Activated T-helper 1 cell treated with anti-CD3 and anti-CD28 coated beads, Interleukin-12 subunit alpha, Interleukin-12 subunit beta, Interleukin-2, Interleukin-4 antibody, amounts not matched to agents 30 ng/mL and 10 ng/mL and 1 ng/mL, durations not matched to agents 14 hours and 24 hours and 36 hours (primary cell): ENCODE measurements around the gene OBP2B. TPM values are rescaled to one million over a fixed set of nuclear protein-coding genes. Genes with fewer than 3 reads are reported as not detected.

Source experiments
- DNase-seq: peaks from one replicate; pipeline ENCODE4 v3.0.0; 2021; ENCODE audit warnings: low spot score
- H3K27ac Mint-ChIP-seq: one replicate; pipeline ENCODE4 v1.8.0; 2021; ENCODE audit warnings: mild to moderate bottlenecking, mixed read lengths
- H3K27me3 Mint-ChIP-seq: one replicate; pipeline ENCODE4 v1.8.0; 2022; ENCODE audit warnings: mild to moderate bottlenecking, moderate library complexity, mixed read lengths; ENCODE audit not compliant: insufficient read depth
- H3K36me3 Mint-ChIP-seq: one replicate; pipeline ENCODE4 v1.8.0; 2021; ENCODE audit warnings: low read depth, mixed read lengths
- H3K4me1 Mint-ChIP-seq: one replicate; pipeline ENCODE4 v1.8.0; 2021; ENCODE audit warnings: low read depth, mixed read lengths
- H3K4me3 Mint-ChIP-seq: one replicate; pipeline ENCODE4 v1.8.0; 2021; ENCODE audit warnings: mild to moderate bottlenecking, moderate library complexity, mixed read lengths
- H3K9me3 Mint-ChIP-seq: one replicate; pipeline ENCODE4 v1.8.0; 2021; ENCODE audit warnings: mixed read lengths
- intact Hi-C: fragments of 100-400 bp; cut with micrococcal nuclease; formaldehyde crosslinking; loops from one replicate; pipeline ENCODE4 v1.15.1; 2024
- total RNA-seq: library from RNA; stranded (reverse); gene quantifications from 2 replicates; pipeline ENCODE4 v1.2.3, GENCODE V29; 2022

OBP2B gene
- total RNA-seq, 1 donor from 2014 or later: not detected

- intact Hi-C loops: no loop called here
- DNase-seq: peak; percentile 11
- Mint-ChIP-seq H3K9me3 (no peaks in the 10 kb centered on the region), H3K27me3 (peaks cover 13% of the 10 kb centered on the region), H3K4me1 (no peaks in the 10 kb centered on the region), H3K4me3 (peak overlapping the region; percentile 43), H3K27ac (no peak overlapping the region), H3K36me3 (peaks cover 2% of the 10 kb centered on the region)
These were observed 9.3 kb downstream of the OBP2B start for GRCh38 chr9:133199648-133200321.

- Mint-ChIP-seq H3K36me3 (peaks cover 1% of the 10 kb centered on the region), H3K27me3 (peaks cover 24% of the 10 kb centered on the region), H3K4me3 (no peak overlapping the region), H3K9me3 (no peaks in the 10 kb centered on the region), H3K27ac (no peak overlapping the region), H3K4me1 (no peaks in the 10 kb centered on the region)
- no peak for DNase-seq
- intact Hi-C loops: no loop called here
These were observed 14.0 kb downstream of the OBP2B start for GRCh38 chr9:133195029-133195428.

- Mint-ChIP-seq H3K4me3 (no peak overlapping the region), H3K27me3 (peaks cover 24% of the 10 kb centered on the region), H3K36me3 (no peaks in the 10 kb centered on the region), H3K9me3 (no peaks in the 10 kb centered on the region), H3K27ac (no peak overlapping the region), H3K4me1 (no peaks in the 10 kb centered on the region)
- DNase-seq: no peak
- intact Hi-C loops: no loop called here
These were observed 14.5 kb downstream of the OBP2B start for GRCh38 chr9:133194597-133194996.

DNA sequence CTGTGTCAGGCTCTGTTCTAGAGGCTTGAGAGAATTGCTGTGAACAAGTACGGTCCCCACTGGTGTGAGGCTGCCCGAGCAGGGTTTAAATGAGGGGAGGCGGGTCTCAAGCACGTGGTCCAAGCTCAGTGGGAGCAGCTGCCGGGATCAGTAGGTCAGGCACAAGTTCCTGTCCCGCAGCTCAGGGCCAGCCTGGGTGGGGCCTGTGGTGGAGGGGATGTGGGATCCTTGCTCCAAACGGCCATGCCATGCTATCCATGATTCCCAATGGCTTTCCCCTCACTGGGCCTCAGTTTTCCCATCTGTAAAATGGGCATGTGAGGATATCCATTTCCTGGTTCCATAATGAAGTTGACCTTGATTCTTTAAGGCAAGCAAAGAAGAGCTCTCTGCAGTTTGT, 17.1 kb downstream of the OBP2B start:
- DNase-seq: no peak
- Mint-ChIP-seq H3K4me1 (no peaks in the 10 kb centered on the region), H3K27ac (no peak overlapping the region), H3K36me3 (no peaks in the 10 kb centered on the region), H3K4me3 (no peak overlapping the region), H3K9me3 (no peaks in the 10 kb centered on the region), H3K27me3 (peaks cover 29% of the 10 kb centered on the region)
- intact Hi-C loops: no loop called here

DNA sequence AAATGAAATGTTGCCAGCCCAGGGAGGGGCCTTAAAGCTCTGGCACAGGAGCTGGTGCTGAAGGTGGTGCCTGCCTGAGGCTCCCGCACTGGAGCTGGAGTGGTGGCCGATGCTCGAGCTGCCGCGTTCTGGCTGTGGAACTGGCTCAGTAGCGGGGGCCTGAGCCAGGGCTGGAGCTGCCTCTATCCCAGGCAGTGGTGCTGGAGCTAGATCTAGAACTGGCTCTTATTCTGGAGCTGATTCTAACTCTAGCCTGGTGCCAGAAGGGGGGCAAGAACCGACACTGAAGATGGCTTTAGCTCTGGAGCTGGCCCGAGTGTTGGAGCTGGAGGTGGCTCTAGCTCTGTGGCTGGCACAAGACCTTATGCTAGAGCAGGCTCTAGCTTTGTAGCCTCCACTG, 19.2 kb downstream of the OBP2B start:
- Mint-ChIP-seq H3K4me3 (no peak overlapping the region), H3K36me3 (no peaks in the 10 kb centered on the region), H3K27ac (no peak overlapping the region), H3K4me1 (peaks cover 10% of the 10 kb centered on the region), H3K9me3 (no peaks in the 10 kb centered on the region), H3K27me3 (peaks cover 36% of the 10 kb centered on the region)
- DNase-seq: no peak
- intact Hi-C loops: no loop called here

- no peak overlapping the region for H3K4me3 Mint-ChIP-seq
- H3K9me3 Mint-ChIP-seq: no peaks in the 10 kb centered on the region
- no peak for DNase-seq
- H3K4me1 Mint-ChIP-seq: peaks cover 20% of the 10 kb centered on the region
- H3K27ac Mint-ChIP-seq: no peak overlapping the region
- peaks cover 32% of the 10 kb centered on the region for H3K27me3 Mint-ChIP-seq
- intact Hi-C loops: no loop called here
- no peaks in the 10 kb centered on the region for H3K36me3 Mint-ChIP-seq
These were observed 20.2 kb downstream of the OBP2B start for GRCh38 chr9:133188843-133189180.

GRCh38 chr9:133188006-133188842, 20.8 kb downstream of the OBP2B start:
- Mint-ChIP-seq H3K4me1 (peaks cover 25% of the 10 kb centered on the region), H3K27me3 (peaks cover 31% of the 10 kb centered on the region), H3K9me3 (no peaks in the 10 kb centered on the region), H3K36me3 (no peaks in the 10 kb centered on the region), H3K27ac (no peak overlapping the region), H3K4me3 (no peak overlapping the region)
- intact Hi-C loops: no loop called here
- no peak for DNase-seq

DNA sequence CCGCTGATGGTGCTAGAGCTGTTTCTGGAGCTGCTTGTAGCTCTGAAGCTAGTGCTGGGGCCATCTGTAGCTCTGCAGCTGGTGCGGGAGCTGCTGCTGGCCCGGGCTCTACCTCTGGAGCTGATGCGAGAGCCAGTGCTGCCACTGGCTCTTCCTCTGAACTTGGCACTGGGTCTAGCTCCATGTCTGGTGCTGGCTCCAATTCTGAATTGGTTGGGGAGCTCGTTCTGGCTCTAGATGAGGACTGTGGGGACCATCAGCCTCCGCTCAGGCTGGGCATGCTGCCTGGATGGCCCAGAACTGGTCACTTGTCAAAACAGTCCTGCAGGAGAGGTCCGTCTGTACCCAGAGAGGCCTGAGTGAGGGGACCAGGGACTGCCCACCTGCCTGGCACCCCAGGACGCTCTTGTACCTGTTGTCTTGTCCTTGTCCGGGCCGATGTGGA, 21.5 kb downstream of the OBP2B start:
- Mint-ChIP-seq H3K36me3 (no peaks in the 10 kb centered on the region), H3K4me1 (peaks cover 27% of the 10 kb centered on the region), H3K27me3 (peaks cover 35% of the 10 kb centered on the region), H3K9me3 (no peaks in the 10 kb centered on the region), H3K27ac (no peak overlapping the region), H3K4me3 (no peak overlapping the region)
- DNase-seq: no peak
- intact Hi-C loops: no loop called here

- Mint-ChIP-seq H3K4me1 (peaks cover 27% of the 10 kb centered on the region), H3K36me3 (no peaks in the 10 kb centered on the region), H3K27me3 (peaks cover 37% of the 10 kb centered on the region), H3K4me3 (no peak overlapping the region), H3K9me3 (no peaks in the 10 kb centered on the region), H3K27ac (no peak overlapping the region)
- DNase-seq: no peak
- intact Hi-C loops: no loop called here
These were observed 22.3 kb downstream of the OBP2B start for GRCh38 chr9:133186736-133187135.

DNA sequence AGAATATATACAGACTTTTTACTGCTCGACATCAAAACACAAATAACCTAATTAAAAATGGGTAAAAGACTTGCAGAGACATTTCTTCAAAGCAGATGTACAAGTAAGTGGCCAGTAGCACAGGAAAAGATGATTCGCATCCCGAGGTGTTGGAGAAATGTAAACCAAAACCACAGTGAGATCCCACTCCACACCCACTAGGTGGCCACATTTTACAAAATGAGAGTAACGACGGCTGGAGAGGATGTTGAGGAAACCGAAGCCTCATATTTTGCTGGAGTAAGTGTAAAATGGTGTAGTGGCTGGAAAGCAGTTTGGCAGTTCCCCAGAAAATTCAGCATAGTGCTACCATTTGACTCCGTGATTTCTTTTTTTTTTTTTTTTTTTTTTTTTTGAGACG, 24.1 kb downstream of the OBP2B start:
- intact Hi-C loops: loop anchor here (1.0 to 2.0 kb wide), 4 partner anchors 22 to 301 kb away; partner anchors contain the start of genes GBGT1 and SURF6
- Mint-ChIP-seq H3K4me3 (no peak overlapping the region), H3K27me3 (peaks cover 40% of the 10 kb centered on the region), H3K27ac (peak overlapping the region; percentile 42), H3K9me3 (no peaks in the 10 kb centered on the region), H3K36me3 (no peaks in the 10 kb centered on the region), H3K4me1 (peaks cover 27% of the 10 kb centered on the region)
- DNase-seq: peak; percentile 51

GRCh38 chr9:133182151-133182550, 26.9 kb downstream of the OBP2B start:
- Mint-ChIP-seq H3K4me1 (peaks cover 27% of the 10 kb centered on the region), H3K27me3 (peaks cover 44% of the 10 kb centered on the region), H3K9me3 (no peaks in the 10 kb centered on the region), H3K27ac (no peak overlapping the region), H3K4me3 (no peak overlapping the region), H3K36me3 (no peaks in the 10 kb centered on the region)
- intact Hi-C loops: no loop called here
- no peak for DNase-seq

GRCh38 chr9:133181561-133181960, 27.5 kb downstream of the OBP2B start:
- Mint-ChIP-seq H3K36me3 (no peaks in the 10 kb centered on the region), H3K9me3 (no peaks in the 10 kb centered on the region), H3K27ac (no peak overlapping the region), H3K27me3 (peaks cover 47% of the 10 kb centered on the region), H3K4me1 (peaks cover 27% of the 10 kb centered on the region), H3K4me3 (no peak overlapping the region)
- DNase-seq: no peak
- intact Hi-C loops: no loop called here

DNA sequence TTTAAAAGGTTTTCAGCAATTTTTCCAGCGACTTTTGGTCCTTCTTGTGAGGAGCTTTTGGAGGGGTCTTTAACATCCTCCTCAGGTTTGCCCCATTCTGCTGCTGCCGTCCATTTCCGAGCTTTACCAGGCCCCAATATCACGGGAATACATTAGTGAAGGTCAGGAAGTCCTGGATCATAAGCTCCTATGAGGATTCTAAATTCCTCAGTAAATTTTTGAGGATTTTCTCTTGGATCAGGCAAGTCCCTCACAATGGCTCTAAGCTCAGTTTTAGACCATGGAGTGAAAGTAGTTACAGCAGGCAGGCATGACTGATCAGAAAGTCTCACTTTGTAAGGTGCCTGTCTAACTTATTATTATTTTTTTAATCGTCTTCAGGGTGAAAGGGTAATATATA, 28.1 kb downstream of the OBP2B start:
- H3K4me1 Mint-ChIP-seq: peaks cover 23% of the 10 kb centered on the region
- no peaks in the 10 kb centered on the region for H3K36me3 Mint-ChIP-seq
- no peaks in the 10 kb centered on the region for H3K9me3 Mint-ChIP-seq
- no peak for DNase-seq
- no peak overlapping the region for H3K4me3 Mint-ChIP-seq
- H3K27ac Mint-ChIP-seq: no peak overlapping the region
- intact Hi-C loops: no loop called here
- peaks cover 43% of the 10 kb centered on the region for H3K27me3 Mint-ChIP-seq
